ENCODE data around the gene CHIC2. TPM values are rescaled to one million over a fixed set of nuclear protein-coding genes. Genes with fewer than 3 reads are reported as not detected.

The CHIC2 gene
- 31.5 and 37.9 TPM in 2 replicates for total RNA-seq

DNA sequence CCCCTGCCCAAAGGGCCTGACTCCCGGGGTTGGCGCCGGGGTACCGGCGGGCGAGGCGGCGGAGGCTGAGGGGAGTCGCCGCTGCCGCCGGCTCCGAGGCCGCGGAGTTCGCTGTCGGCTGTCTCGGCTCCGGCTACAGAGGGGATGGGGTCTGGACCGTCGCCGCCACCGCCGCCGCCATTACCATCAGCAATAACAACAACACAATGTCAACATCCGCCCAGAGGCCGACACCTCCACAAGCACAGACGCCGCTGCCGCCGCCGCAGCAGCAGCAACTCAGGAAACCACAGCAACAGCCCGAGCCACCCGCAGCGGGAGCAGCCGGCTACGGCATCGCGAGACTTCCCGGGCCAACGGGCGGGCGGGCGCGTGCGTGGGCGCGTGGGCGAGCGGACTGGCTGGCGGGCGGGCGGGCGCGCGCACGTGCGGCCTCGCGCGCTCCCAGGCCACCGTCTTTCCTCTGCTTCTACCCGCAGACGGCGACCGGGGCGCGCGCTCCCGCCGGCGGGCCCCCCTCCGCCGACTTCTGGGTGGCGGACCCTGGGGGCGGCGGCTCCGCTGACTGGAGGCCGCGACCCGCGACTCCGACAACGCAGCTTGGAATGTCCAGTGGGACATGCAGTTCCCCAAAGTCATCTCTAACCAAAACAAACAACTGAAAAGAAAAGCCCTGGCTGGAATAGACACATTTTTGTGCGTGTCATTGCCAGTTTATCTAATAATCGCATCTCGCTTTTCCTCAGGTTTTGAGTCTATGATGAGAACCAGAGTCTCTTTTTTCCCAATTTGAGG lies at the start of gene CHIC2:
CHIC2 (minus strand) TSS at position 289 of the 795 bp plus-strand sequence. CDS start 305 bp downstream, outside the sequence.

DNA sequence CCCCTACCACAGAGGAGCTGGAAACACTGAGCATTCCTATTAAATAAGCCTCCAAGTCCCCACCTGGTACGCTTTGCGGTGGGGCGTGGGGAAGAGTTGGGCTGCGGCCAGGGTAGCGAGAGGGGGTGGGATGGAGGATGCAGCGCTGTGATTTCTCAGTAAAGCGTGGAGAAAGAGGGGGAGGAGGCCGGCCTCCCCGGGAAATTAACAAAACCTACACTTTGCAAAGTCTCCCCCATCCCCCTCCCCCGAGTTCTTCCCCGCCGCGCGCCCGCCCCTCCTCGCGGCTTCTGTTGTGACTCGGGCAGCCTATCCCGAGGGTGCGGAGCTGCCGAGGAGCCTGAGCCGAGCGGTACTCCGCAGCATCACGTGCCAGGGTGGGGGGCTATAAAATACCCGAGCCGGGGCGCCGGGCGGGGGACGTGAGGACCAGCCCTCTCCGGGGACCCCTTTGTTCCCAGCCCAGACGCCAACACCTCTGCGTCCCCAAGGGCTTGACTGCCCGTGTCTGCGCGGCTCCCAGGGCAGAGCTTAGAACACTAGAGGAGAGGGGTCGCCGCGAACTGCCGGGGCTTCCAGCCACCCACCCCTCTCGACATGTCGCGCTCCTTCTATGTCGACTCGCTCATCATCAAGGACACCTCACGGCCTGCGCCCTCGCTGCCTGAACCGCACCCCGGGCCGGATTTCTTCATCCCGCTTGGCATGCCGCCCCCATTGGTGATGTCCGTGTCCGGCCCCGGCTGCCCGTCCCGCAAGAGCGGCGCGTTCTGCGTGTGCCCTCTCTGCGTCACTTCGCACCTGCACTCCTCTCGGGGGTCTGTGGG lies 35.6 kb upstream of the CHIC2 start, which contains the start of gene GSX2:
GSX2 (plus strand) TSS at position 416 of the 827 bp plus-strand sequence; CDS start at position 598, 182 bp downstream.

Other genes with a start within 250 kb of the CHIC2 start
- gene GSX2, start 35.6 kb upstream of the CHIC2 start, total RNA-seq, result not detected in 2 replicates
- 0.36 TPM in 1 of 2 replicates, not detected in the other for gene PDGFRA, start 164.7 kb upstream of the CHIC2 start, total RNA-seq